HepG2 (cell line): Measurements from ENCODE around the gene RPRD2. TPM values are rescaled to one million over a fixed set of nuclear protein-coding genes. Genes with fewer than 3 reads are reported as not detected.

ENCODE experiments used
- ARNTL ChIP-seq: sonication (generic); formaldehyde crosslinking; IDR thresholded peaks from 2 replicates; pipeline ENCODE4 v1.4.0; 2020; ENCODE audit warnings: mild to moderate bottlenecking, missing genetic modification reagents
- BRD4 ChIP-seq: sonication (generic); formaldehyde crosslinking; IDR thresholded peaks from 2 replicates; pipeline ENCODE4 v1.4.0; 2020; ENCODE audit warnings: missing genetic modification reagents
- KDM3A ChIP-seq: IDR thresholded peaks from 2 replicates; pipeline ENCODE4 v1.6.1; 2018; ENCODE audit warnings: low read depth, missing compliant biosample characterization
- MYNN ChIP-seq: sonication (generic); formaldehyde crosslinking; IDR thresholded peaks from 2 replicates; pipeline ENCODE4 v1.4.0; 2020; ENCODE audit warnings: mild to moderate bottlenecking, low read depth, missing genetic modification reagents
- NRL ChIP-seq: sonication (generic); formaldehyde crosslinking; IDR thresholded peaks from 2 replicates; pipeline ENCODE4 v1.5.0; 2020; ENCODE audit warnings: missing genetic modification reagents, mild to moderate bottlenecking, moderate library complexity, borderline replicate concordance
- SP2 ChIP-seq: sonication (generic); formaldehyde crosslinking; IDR thresholded peaks from 2 replicates; pipeline ENCODE4 v1.5.1; 2020; ENCODE audit warnings: mild to moderate bottlenecking, missing genetic modification reagents
- TCF7L2 ChIP-seq: IDR thresholded peaks from 2 replicates; pipeline ENCODE4 v1.6.1; 2011; ENCODE audit warnings: mild to moderate bottlenecking, low read depth, low read length, moderate library complexity
- XRCC5 ChIP-seq: fragments of 200-400 bp; formaldehyde crosslinking; optimal IDR thresholded peaks from 2 replicates; pipeline ENCODE3; 2017; ENCODE audit warnings: mild to moderate bottlenecking, low read length
- ZNF274 ChIP-seq: sonication (generic); formaldehyde crosslinking; IDR thresholded peaks from 2 replicates; pipeline ENCODE4 v1.5.1; 2020; ENCODE audit warnings: mild to moderate bottlenecking, missing genetic modification reagents
- ZNF572 ChIP-seq: sonication (generic); formaldehyde crosslinking; IDR thresholded peaks from 2 replicates; pipeline ENCODE4 v1.5.1; 2020; ENCODE audit warnings: mild to moderate bottlenecking, missing genetic modification reagents
- ZNF644 ChIP-seq: IDR thresholded peaks from 2 replicates; pipeline ENCODE4 v1.6.1; 2016; ENCODE audit warnings: low read depth
- ZNF746 ChIP-seq: sonication (generic); formaldehyde crosslinking; IDR thresholded peaks from 2 replicates; pipeline ENCODE4 v1.8.0; 2022; ENCODE audit warnings: mild to moderate bottlenecking, missing genetic modification reagents
- ZNF766 ChIP-seq: sonication (generic); formaldehyde crosslinking; IDR thresholded peaks from 2 replicates; pipeline ENCODE4 v1.5.0; 2020; ENCODE audit warnings: missing genetic modification reagents, borderline replicate concordance
- polyA plus RNA-seq, 8 experiments: library from polyadenylated mRNA; depleted of rRNA in 3 of 8; stranded (reverse) in 7 of 8; unstranded in 1 of 8; fragments of >200 nt; fragmentation: Illumina TruSeq in 4 of 8; extraction: Trizol in 4 of 8; gene quantifications; 2 replicates each; pipeline versions ENCODE4 v1.2.1 to v1.2.3, GENCODE V29; 2011 to 2016; ENCODE audit warnings: low read depth in 4 of 8, missing spikeins in 1 of 8, mixed read lengths in 1 of 8; ENCODE audit not compliant: insufficient read depth in 1 of 8
- total RNA-seq, 5 experiments: library from RNA; depleted of rRNA; stranded (reverse); fragments of >200 nt; fragmentation: Illumina TruSeq; extraction: Trizol; gene quantifications; 2 replicates each; pipeline ENCODE4 v1.2.3, GENCODE V29; 2016; ENCODE audit warnings: low read depth in 1 of 5
- TF ChIP-seq, protein P1 (sequence below), 2 experiments: sonication (generic) in 1 of 2; formaldehyde crosslinking in 1 of 2; IDR thresholded peaks; 2 replicates each; pipeline versions ENCODE4 v1.4.0 to v1.6.1; 2016 to 2020; ENCODE audit warnings: borderline replicate concordance in 1 of 2, low read depth in 1 of 2, mild to moderate bottlenecking in 1 of 2, missing genetic modification reagents in 1 of 2
- TF ChIP-seq, protein P2 (sequence below): sonication (generic); formaldehyde crosslinking; IDR thresholded peaks from 2 replicates; pipeline ENCODE4 v1.4.0; 2020; ENCODE audit warnings: mild to moderate bottlenecking, missing genetic modification reagents
- TF ChIP-seq, protein P3 (sequence below): sonication (generic); formaldehyde crosslinking; IDR thresholded peaks from 2 replicates; pipeline ENCODE4 v1.9.0; 2022; ENCODE audit warnings: missing genetic modification reagents, mild to moderate bottlenecking, borderline replicate concordance
- TF ChIP-seq, protein P4 (sequence below): sonication (generic); formaldehyde crosslinking; IDR thresholded peaks from 2 replicates; pipeline ENCODE4 v1.5.1; 2020; ENCODE audit warnings: missing genetic modification reagents, mild to moderate bottlenecking, borderline replicate concordance

Gene RPRD2
- total and polyA plus RNA-seq, 2 of the 13 experiments (the other 11 are each of a cell fraction or from before 2014, with no cell fraction given): 8.0 to 8.9 TPM

DNA sequence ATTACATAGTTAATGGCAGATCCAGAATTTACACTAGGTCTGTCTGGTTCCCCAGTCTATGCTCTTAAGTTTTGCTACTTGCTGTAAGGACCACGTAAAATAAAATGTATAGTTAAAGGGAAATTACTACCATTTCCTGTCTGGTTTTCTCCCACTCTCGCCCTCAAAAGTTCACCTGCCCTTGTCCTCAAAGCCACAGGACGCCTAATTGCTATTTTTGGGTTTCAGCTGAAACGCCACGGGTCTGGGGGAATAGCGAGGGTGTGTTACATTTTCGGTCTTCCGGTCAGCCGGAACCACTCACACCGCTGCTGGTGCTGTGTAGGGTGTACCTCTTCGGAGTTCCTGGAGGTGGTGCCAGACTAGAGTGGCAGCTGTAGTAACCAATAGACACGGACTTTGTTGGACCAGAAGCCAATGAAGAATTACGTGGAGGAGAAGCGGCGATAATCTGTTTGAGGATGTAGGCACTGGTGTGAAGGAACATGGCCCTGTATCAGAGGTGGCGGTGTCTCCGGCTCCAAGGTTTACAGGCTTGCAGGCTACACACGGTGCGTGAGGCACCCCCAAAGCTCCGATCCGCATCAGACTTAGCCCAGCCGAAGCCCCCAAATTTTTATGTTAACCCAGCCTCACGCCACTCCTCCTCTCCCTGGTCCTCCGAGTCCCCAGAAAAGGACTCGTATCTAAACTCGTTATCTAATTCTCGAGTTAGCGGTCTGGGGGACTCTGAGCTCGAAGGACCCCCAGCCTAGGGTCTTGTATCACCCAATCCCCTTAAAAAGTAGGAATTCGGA, 123.2 kb downstream of the RPRD2 start, which contains the start of gene TARS2 (continued):
- TF ChIP-seq, protein P1, sequence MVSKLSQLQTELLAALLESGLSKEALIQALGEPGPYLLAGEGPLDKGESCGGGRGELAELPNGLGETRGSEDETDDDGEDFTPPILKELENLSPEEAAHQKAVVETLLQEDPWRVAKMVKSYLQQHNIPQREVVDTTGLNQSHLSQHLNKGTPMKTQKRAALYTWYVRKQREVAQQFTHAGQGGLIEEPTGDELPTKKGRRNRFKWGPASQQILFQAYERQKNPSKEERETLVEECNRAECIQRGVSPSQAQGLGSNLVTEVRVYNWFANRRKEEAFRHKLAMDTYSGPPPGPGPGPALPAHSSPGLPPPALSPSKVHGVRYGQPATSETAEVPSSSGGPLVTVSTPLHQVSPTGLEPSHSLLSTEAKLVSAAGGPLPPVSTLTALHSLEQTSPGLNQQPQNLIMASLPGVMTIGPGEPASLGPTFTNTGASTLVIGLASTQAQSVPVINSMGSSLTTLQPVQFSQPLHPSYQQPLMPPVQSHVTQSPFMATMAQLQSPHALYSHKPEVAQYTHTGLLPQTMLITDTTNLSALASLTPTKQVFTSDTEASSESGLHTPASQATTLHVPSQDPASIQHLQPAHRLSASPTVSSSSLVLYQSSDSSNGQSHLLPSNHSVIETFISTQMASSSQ (IDR thresholded peaks at IDR 0.05; ENCODE audit: low read depth): peak; percentile 71; the same call in 1 of the 2 replicates
- TF ChIP-seq, protein P1 (CRISPR knock-in tag; IDR thresholded peaks at IDR 0.05; ENCODE audit: borderline replicate concordance): peak; percentile 41; the same call in 1 of the 2 replicates
- TF ChIP-seq ZNF746 (CRISPR knock-in tag): no peak
- TF ChIP-seq, protein P2, sequence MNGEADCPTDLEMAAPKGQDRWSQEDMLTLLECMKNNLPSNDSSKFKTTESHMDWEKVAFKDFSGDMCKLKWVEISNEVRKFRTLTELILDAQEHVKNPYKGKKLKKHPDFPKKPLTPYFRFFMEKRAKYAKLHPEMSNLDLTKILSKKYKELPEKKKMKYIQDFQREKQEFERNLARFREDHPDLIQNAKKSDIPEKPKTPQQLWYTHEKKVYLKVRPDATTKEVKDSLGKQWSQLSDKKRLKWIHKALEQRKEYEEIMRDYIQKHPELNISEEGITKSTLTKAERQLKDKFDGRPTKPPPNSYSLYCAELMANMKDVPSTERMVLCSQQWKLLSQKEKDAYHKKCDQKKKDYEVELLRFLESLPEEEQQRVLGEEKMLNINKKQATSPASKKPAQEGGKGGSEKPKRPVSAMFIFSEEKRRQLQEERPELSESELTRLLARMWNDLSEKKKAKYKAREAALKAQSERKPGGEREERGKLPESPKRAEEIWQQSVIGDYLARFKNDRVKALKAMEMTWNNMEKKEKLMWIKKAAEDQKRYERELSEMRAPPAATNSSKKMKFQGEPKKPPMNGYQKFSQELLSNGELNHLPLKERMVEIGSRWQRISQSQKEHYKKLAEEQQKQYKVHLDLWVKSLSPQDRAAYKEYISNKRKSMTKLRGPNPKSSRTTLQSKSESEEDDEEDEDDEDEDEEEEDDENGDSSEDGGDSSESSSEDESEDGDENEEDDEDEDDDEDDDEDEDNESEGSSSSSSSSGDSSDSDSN (CRISPR knock-in tag): peak; percentile 77
- TF ChIP-seq ARNTL (CRISPR knock-in tag): no peak
- TF ChIP-seq XRCC5: peak; percentile 98
- TF ChIP-seq ZNF572 (CRISPR knock-in tag): no peak
- peak; percentile 96 for TF ChIP-seq BRD4 (CRISPR knock-in tag)
- 0 out of 2 replicates have a peak, but pooled peaks have one; percentile 36 for TF ChIP-seq MYNN (CRISPR knock-in tag)
- TF ChIP-seq, protein P3, sequence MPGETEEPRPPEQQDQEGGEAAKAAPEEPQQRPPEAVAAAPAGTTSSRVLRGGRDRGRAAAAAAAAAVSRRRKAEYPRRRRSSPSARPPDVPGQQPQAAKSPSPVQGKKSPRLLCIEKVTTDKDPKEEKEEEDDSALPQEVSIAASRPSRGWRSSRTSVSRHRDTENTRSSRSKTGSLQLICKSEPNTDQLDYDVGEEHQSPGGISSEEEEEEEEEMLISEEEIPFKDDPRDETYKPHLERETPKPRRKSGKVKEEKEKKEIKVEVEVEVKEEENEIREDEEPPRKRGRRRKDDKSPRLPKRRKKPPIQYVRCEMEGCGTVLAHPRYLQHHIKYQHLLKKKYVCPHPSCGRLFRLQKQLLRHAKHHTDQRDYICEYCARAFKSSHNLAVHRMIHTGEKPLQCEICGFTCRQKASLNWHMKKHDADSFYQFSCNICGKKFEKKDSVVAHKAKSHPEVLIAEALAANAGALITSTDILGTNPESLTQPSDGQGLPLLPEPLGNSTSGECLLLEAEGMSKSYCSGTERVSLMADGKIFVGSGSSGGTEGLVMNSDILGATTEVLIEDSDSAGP (CRISPR knock-in tag): peak; percentile 90
- TF ChIP-seq ZNF274 (CRISPR knock-in tag): peak; percentile 54; the same call in 1 of the 2 replicates
- no peak for TF ChIP-seq ZNF766 (CRISPR knock-in tag)
- no peak for TF ChIP-seq TCF7L2
- TF ChIP-seq, protein P4, sequence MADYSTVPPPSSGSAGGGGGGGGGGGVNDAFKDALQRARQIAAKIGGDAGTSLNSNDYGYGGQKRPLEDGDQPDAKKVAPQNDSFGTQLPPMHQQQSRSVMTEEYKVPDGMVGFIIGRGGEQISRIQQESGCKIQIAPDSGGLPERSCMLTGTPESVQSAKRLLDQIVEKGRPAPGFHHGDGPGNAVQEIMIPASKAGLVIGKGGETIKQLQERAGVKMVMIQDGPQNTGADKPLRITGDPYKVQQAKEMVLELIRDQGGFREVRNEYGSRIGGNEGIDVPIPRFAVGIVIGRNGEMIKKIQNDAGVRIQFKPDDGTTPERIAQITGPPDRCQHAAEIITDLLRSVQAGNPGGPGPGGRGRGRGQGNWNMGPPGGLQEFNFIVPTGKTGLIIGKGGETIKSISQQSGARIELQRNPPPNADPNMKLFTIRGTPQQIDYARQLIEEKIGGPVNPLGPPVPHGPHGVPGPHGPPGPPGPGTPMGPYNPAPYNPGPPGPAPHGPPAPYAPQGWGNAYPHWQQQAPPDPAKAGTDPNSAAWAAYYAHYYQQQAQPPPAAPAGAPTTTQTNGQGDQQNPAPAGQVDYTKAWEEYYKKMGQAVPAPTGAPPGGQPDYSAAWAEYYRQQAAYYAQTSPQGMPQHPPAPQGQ (CRISPR knock-in tag): no peak
- peak; percentile 100 for TF ChIP-seq SP2 (CRISPR knock-in tag)
- TF ChIP-seq NRL (CRISPR knock-in tag): 0 out of 2 replicates have a peak, but pooled peaks have one; percentile 86
- no peak for TF ChIP-seq ZNF644 (CRISPR knock-in tag)
- 0 out of 2 replicates have a peak, but pooled peaks have one; percentile 91 for TF ChIP-seq KDM3A
